Liver (tissue), 9 donors: ENCODE data around the gene DMAP1. TPM values are rescaled to one million over a fixed set of nuclear protein-coding genes. Genes with fewer than 3 reads are reported as not detected.

ENCODE experiments used
- DNase-seq: peaks from one replicate; pipeline ENCODE4 v3.0.0-alpha.2; 2017; ENCODE audit warnings: low spot score
- H3K27ac ChIP-seq, 2 donors: one replicate each; pipeline ENCODE4 v1.7.0; 2013; ENCODE audit warnings: inconsistent platforms in 2 of 2, low read length in 2 of 2, control low read depth in 1 of 2, low read depth in 1 of 2, mild to moderate bottlenecking in 1 of 2
- H3K27me3 ChIP-seq, 4 donors: one replicate each; pipeline versions ENCODE4 v1.6.1 to v1.7.0; 2013; ENCODE audit warnings: low read length in 3 of 4, inconsistent platforms in 1 of 4, mild to moderate bottlenecking in 1 of 4, moderate library complexity in 1 of 4; ENCODE audit not compliant: control insufficient read depth in 4 of 4, insufficient read depth in 4 of 4
- H3K36me3 ChIP-seq, 4 donors: one replicate each; pipeline versions ENCODE4 v1.6.1 to v1.7.0; 2013; ENCODE audit warnings: low read length in 3 of 4, mild to moderate bottlenecking in 3 of 4, low read depth in 1 of 4, moderate library complexity in 1 of 4; ENCODE audit not compliant: control insufficient read depth in 4 of 4, insufficient read depth in 3 of 4
- H3K4me1 ChIP-seq, 4 donors: one replicate each; pipeline versions ENCODE4 v1.6.1 to v1.7.0; 2013; ENCODE audit warnings: low read length in 3 of 4, mild to moderate bottlenecking in 3 of 4, moderate library complexity in 1 of 4; ENCODE audit not compliant: control insufficient read depth in 4 of 4, insufficient read depth in 4 of 4
- H3K4me3 ChIP-seq, 3 donors: one replicate each; pipeline versions ENCODE4 v1.6.1 to v1.7.0; 2013; ENCODE audit warnings: low read length in 3 of 3, control low read depth in 1 of 3, low read depth in 1 of 3, mild to moderate bottlenecking in 1 of 3
- H3K9ac ChIP-seq, 2 donors: one replicate each; pipeline ENCODE4 v1.7.0; 2013; ENCODE audit warnings: low read length in 2 of 2, mild to moderate bottlenecking in 2 of 2, moderate library complexity in 2 of 2, control low read depth in 1 of 2, low read depth in 1 of 2
- H3K9me3 ChIP-seq, 4 donors: one replicate each; pipeline versions ENCODE4 v1.6.1 to v1.7.0; 2013; ENCODE audit warnings: low read length in 3 of 4; ENCODE audit not compliant: control insufficient read depth in 4 of 4
- EGR1 ChIP-seq, 2 donors: IDR thresholded peaks; 2 replicates each; pipeline ENCODE4 v1.6.1; 2016 to 2018; ENCODE audit warnings: antibody characterized with exemption in 2 of 2, low read depth in 2 of 2
- FOXA2 ChIP-seq: IDR thresholded peaks from 2 replicates; pipeline ENCODE4 v1.6.1; 2016; ENCODE audit warnings: antibody characterized with exemption
- GABPA ChIP-seq, 2 donors: IDR thresholded peaks in 1 of 2; conservative IDR thresholded peaks in 1 of 2; 2 replicates each; pipeline ENCODE4 v1.6.1; 2016; ENCODE audit warnings: antibody characterized with exemption in 2 of 2, mild to moderate bottlenecking in 1 of 2, moderate library complexity in 1 of 2
- HNF4A ChIP-seq, 2 donors: conservative IDR thresholded peaks; 2 replicates each; pipeline ENCODE4 v1.6.1; 2016; ENCODE audit warnings: antibody characterized with exemption in 2 of 2, mild to moderate bottlenecking in 2 of 2
- HNF4G ChIP-seq: IDR thresholded peaks from 2 replicates; pipeline ENCODE4 v1.6.1; 2016; ENCODE audit warnings: antibody characterized with exemption
- JUND ChIP-seq, 2 donors: IDR thresholded peaks; 2 replicates each; pipeline ENCODE4 v1.6.1; 2016; ENCODE audit warnings: antibody characterized with exemption in 2 of 2
- NR2F2 ChIP-seq: IDR thresholded peaks from 2 replicates; pipeline ENCODE4 v1.6.1; 2016; ENCODE audit warnings: antibody characterized with exemption
- RXRA ChIP-seq, 2 donors: IDR thresholded peaks; 2 replicates each; pipeline ENCODE4 v1.6.1; 2017 to 2018; ENCODE audit warnings: antibody characterized with exemption in 2 of 2, mild to moderate bottlenecking in 1 of 2
- SP1 ChIP-seq: IDR thresholded peaks from 2 replicates; pipeline ENCODE4 v1.6.1; 2018; ENCODE audit warnings: antibody characterized with exemption, mild to moderate bottlenecking
- YY1 ChIP-seq: IDR thresholded peaks from 2 replicates; pipeline ENCODE4 v1.6.1; 2016; ENCODE audit warnings: antibody characterized with exemption, mild to moderate bottlenecking
- WGBS: extraction: QIAGEN DNeasy Blood & Tissue Kit; methylation state at CpG from one replicate; pipeline ENCODE4 v1.1.7; 2013; 5-methylcytosine and 5-hydroxymethylcytosine counted together
- polyA plus RNA-seq, 2 donors: library from polyadenylated mRNA; stranded (reverse) in 1 of 2; unstranded in 1 of 2; fragments of 200-250 nt in 1 of 2; fragments of >200 nt in 1 of 2; fragmentation: Nextera tagmentation in 1 of 2; extraction: Ambion mirVana in 1 of 2; gene quantifications; one replicate each; pipeline versions ENCODE4 v1.2.1 to v1.2.3, GENCODE V29; 2013 to 2015
- total RNA-seq, 2 donors: library from RNA; depleted of rRNA; stranded (reverse); fragments of >200 nt; gene quantifications; one replicate each; pipeline ENCODE4 v1.2.3, GENCODE V29; 2014
- TF ChIP-seq, protein P1 (sequence below): IDR thresholded peaks from 2 replicates; pipeline ENCODE4 v1.6.1; 2016; ENCODE audit warnings: antibody characterized with exemption
- TF ChIP-seq, protein P2 (sequence below): IDR thresholded peaks from 2 replicates; pipeline ENCODE4 v1.6.1; 2016; ENCODE audit warnings: antibody characterized with exemption
- TF ChIP-seq, protein P3 (sequence below): IDR thresholded peaks from 2 replicates; pipeline ENCODE4 v1.6.1; 2016; ENCODE audit warnings: antibody characterized with exemption, mild to moderate bottlenecking
- TF ChIP-seq, protein P4 (sequence below): IDR thresholded peaks from 2 replicates; pipeline ENCODE4 v1.6.1; 2016; ENCODE audit warnings: antibody characterized with exemption
- TF ChIP-seq, protein P5 (sequence below): fragments of 150-350 bp; IDR thresholded peaks from 2 replicates; pipeline ENCODE4 v1.5.1; 2017; ENCODE audit warnings: improper control_type of control experiment, low read depth, low read length; ENCODE audit not compliant: missing input control
- donor health status: healthy.
- donor health status: healthy.
- donor health status: healthy.
- donor health status: healthy.
- donor health status: healthy.

DMAP1 gene
- total and polyA plus RNA-seq, 4 donors = 15.3 to 24.8 (median 18.3) TPM

DNA sequence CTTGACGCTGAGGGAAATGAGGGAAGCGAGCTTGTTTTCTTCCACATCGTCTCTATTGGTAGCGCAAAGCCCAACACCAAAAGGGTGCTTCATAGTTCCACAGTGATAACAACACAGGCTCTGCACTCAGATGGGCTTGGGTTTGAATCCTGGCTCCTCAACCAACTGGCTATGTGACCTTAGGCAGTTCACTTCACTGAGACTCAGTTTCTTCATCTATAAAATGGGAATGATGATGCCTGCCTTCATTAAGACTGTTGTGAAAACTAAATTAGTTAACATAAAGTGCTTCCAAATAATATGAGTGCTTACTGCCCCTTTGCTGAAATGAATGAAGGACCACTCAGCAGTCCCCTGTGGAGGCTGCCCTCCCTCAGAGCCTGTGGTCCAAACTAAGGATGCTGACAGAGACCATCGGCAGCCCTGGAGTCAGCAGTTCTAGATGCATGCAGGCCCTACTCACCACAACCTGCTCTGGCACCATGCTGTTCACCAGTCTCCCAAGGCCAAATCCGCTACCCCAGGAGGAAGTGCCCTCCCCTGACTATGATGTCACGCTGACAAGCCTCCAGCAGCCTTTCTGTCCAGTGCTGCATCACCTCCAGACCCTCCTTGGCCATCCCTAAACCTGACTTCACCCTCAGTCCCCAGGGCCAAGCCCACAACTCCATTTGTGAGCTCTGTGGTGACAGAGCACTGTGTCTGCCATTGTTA, 30.7 kb downstream of the DMAP1 start:
- TF ChIP-seq HNF4A (conservative IDR thresholded peaks at IDR 0.05) = no peak
- TF ChIP-seq NR2F2 = no peak
- no peak for TF ChIP-seq HNF4G
- TF ChIP-seq RXRA (IDR thresholded peaks at IDR 0.05) = no peak
- no peak for TF ChIP-seq GABPA (IDR thresholded peaks at IDR 0.05 in 1 of 2, conservative IDR thresholded peaks at IDR 0.05 in 1 of 2)
- TF ChIP-seq, protein P1, sequence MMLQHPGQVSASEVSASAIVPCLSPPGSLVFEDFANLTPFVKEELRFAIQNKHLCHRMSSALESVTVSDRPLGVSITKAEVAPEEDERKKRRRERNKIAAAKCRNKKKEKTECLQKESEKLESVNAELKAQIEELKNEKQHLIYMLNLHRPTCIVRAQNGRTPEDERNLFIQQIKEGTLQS = no peak
- TF ChIP-seq, protein P2, sequence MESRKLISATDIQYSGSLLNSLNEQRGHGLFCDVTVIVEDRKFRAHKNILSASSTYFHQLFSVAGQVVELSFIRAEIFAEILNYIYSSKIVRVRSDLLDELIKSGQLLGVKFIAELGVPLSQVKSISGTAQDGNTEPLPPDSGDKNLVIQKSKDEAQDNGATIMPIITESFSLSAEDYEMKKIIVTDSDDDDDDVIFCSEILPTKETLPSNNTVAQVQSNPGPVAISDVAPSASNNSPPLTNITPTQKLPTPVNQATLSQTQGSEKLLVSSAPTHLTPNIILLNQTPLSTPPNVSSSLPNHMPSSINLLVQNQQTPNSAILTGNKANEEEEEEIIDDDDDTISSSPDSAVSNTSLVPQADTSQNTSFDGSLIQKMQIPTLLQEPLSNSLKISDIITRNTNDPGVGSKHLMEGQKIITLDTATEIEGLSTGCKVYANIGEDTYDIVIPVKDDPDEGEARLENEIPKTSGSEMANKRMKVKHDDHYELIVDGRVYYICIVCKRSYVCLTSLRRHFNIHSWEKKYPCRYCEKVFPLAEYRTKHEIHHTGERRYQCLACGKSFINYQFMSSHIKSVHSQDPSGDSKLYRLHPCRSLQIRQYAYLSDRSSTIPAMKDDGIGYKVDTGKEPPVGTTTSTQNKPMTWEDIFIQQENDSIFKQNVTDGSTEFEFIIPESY = no peak
- H3K9me3 ChIP-seq = no peaks in the 10 kb centered on the region
- H3K27me3 ChIP-seq = no peaks in the 10 kb centered on the region
- no peak for DNase-seq
- peaks cover 0 to 7% (median 2%) of the 10 kb centered on the region in 4 donors for H3K36me3 ChIP-seq
- H3K27ac ChIP-seq = no peak overlapping the region
- 98% methylated on average over 7 of the region's 7 CpGs for WGBS
- no peak overlapping the region for H3K9ac ChIP-seq
- no peaks in the 10 kb centered on the region for H3K4me1 ChIP-seq
- H3K4me3 ChIP-seq = no peak overlapping the region

DNA sequence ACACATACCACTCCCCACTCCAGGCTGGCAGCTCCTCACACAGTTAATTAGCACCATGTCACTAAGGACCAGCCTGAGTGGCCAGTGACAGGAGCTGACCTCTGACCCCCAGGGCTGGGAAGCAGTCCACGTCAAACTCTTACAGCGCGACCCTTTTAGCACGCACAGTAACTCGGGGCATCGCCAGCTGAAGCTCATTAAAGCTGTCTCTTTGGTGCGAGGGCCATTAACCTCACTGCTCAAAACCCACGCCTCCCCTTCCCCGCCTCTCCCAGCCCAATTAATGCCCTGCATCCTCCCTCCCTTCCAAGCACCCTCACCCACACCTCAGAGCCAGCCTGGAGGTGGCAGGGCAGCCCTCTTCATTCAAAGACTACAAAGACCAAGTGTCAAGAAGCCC, 31.7 kb downstream of the DMAP1 start:
- no peak for DNase-seq
- no peaks in the 10 kb centered on the region for H3K27me3 ChIP-seq
- TF ChIP-seq EGR1 (IDR thresholded peaks at IDR 0.05; ENCODE audit: low read depth in 2 of 2) (no peak), RXRA (IDR thresholded peaks at IDR 0.05) (no peak), FOXA2 (no peak), NR2F2 (no peak), SP1 (no peak), YY1 (no peak), GABPA (IDR thresholded peaks at IDR 0.05 in 1 of 2, conservative IDR thresholded peaks at IDR 0.05 in 1 of 2) (no peak), HNF4G (no peak), JUND (IDR thresholded peaks at IDR 0.05) (no peak)
- TF ChIP-seq, protein P2 = no peak
- TF ChIP-seq, protein P3, sequence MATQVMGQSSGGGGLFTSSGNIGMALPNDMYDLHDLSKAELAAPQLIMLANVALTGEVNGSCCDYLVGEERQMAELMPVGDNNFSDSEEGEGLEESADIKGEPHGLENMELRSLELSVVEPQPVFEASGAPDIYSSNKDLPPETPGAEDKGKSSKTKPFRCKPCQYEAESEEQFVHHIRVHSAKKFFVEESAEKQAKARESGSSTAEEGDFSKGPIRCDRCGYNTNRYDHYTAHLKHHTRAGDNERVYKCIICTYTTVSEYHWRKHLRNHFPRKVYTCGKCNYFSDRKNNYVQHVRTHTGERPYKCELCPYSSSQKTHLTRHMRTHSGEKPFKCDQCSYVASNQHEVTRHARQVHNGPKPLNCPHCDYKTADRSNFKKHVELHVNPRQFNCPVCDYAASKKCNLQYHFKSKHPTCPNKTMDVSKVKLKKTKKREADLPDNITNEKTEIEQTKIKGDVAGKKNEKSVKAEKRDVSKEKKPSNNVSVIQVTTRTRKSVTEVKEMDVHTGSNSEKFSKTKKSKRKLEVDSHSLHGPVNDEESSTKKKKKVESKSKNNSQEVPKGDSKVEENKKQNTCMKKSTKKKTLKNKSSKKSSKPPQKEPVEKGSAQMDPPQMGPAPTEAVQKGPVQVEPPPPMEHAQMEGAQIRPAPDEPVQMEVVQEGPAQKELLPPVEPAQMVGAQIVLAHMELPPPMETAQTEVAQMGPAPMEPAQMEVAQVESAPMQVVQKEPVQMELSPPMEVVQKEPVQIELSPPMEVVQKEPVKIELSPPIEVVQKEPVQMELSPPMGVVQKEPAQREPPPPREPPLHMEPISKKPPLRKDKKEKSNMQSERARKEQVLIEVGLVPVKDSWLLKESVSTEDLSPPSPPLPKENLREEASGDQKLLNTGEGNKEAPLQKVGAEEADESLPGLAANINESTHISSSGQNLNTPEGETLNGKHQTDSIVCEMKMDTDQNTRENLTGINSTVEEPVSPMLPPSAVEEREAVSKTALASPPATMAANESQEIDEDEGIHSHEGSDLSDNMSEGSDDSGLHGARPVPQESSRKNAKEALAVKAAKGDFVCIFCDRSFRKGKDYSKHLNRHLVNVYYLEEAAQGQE = no peak
- TF ChIP-seq, protein P4, sequence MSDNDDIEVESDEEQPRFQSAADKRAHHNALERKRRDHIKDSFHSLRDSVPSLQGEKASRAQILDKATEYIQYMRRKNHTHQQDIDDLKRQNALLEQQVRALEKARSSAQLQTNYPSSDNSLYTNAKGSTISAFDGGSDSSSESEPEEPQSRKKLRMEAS = no peak
- TF ChIP-seq, protein P5, sequence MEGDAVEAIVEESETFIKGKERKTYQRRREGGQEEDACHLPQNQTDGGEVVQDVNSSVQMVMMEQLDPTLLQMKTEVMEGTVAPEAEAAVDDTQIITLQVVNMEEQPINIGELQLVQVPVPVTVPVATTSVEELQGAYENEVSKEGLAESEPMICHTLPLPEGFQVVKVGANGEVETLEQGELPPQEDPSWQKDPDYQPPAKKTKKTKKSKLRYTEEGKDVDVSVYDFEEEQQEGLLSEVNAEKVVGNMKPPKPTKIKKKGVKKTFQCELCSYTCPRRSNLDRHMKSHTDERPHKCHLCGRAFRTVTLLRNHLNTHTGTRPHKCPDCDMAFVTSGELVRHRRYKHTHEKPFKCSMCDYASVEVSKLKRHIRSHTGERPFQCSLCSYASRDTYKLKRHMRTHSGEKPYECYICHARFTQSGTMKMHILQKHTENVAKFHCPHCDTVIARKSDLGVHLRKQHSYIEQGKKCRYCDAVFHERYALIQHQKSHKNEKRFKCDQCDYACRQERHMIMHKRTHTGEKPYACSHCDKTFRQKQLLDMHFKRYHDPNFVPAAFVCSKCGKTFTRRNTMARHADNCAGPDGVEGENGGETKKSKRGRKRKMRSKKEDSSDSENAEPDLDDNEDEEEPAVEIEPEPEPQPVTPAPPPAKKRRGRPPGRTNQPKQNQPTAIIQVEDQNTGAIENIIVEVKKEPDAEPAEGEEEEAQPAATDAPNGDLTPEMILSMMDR = no peak
- TF ChIP-seq, protein P1 = no peak
- no peak overlapping the region for H3K27ac ChIP-seq
- 75% methylated on average over 9 of the region's 9 CpGs for WGBS
- H3K36me3 ChIP-seq = peaks cover 0 to 7% (median 2%) of the 10 kb centered on the region in 4 donors
- no peaks in the 10 kb centered on the region for H3K9me3 ChIP-seq
- H3K4me1 ChIP-seq = no peaks in the 10 kb centered on the region
- H3K9ac ChIP-seq = no peak overlapping the region
- H3K4me3 ChIP-seq = no peak overlapping the region
